Aorta (tissue), 5 donors: ENCODE measurements around the gene CCDC88C. TPM values are rescaled to one million over a fixed set of nuclear protein-coding genes. Genes with fewer than 3 reads are reported as not detected.
"Not testable (repeated sequence)": the region's sequence is repeated elsewhere in the genome, so short reads cannot be mapped to it uniquely, and the experiment has no call there.

ENCODE experiments used
- ATAC-seq: fragments of 200-7000 bp; cut with Tn5 transposase; one replicate; pipeline ENCODE4 v1.9.1; 2022; ENCODE audit warnings: moderate library complexity; ENCODE audit not compliant: low FRiP score
- DNase-seq, 2 donors: peaks; one replicate each; pipeline ENCODE4 v3.0.0-alpha.2; 2020
- H3K27ac ChIP-seq, 2 donors: one replicate each; pipeline ENCODE4 v1.5.1; 2013; ENCODE audit warnings: low read length in 2 of 2, mild to moderate bottlenecking in 2 of 2, moderate library complexity in 2 of 2, control low read depth in 1 of 2, inconsistent platforms in 1 of 2, low read depth in 1 of 2
- H3K27me3 ChIP-seq, 2 donors: one replicate each; pipeline ENCODE4 v1.6.1; 2013; ENCODE audit warnings: control low read depth in 1 of 2, low read length in 1 of 2, mild to moderate bottlenecking in 1 of 2, moderate library complexity in 1 of 2; ENCODE audit not compliant: insufficient read depth in 2 of 2, control insufficient read depth in 1 of 2
- H3K36me3 ChIP-seq, 2 donors: one replicate each; pipeline ENCODE4 v1.6.1; 2013; ENCODE audit warnings: control low read depth in 1 of 2, low read length in 1 of 2, mild to moderate bottlenecking in 1 of 2; ENCODE audit not compliant: insufficient read depth in 2 of 2, control insufficient read depth in 1 of 2
- H3K4me1 ChIP-seq, 2 donors: one replicate each; pipeline ENCODE4 v1.6.1; 2013; ENCODE audit warnings: low read length in 2 of 2, control low read depth in 1 of 2, mild to moderate bottlenecking in 1 of 2, moderate library complexity in 1 of 2; ENCODE audit not compliant: insufficient read depth in 2 of 2, control insufficient read depth in 1 of 2
- H3K4me3 ChIP-seq, 2 donors: one replicate each; pipeline ENCODE4 v1.5.1; 2013; ENCODE audit warnings: low read length in 2 of 2, control low read depth in 1 of 2, mild to moderate bottlenecking in 1 of 2
- H3K9me3 ChIP-seq: one replicate; pipeline ENCODE4 v1.6.1; 2013; ENCODE audit warnings: mild to moderate bottlenecking, low read length; ENCODE audit not compliant: control insufficient read depth
- WGBS, 2 donors: extraction: QIAGEN DNeasy Blood & Tissue Kit; methylation state at CpG; one replicate each; pipeline ENCODE4 v1.1.7; 2013; 5-methylcytosine and 5-hydroxymethylcytosine counted together
- intact Hi-C, 2 donors: fragments of 100-400 bp; cut with DNase I; formaldehyde crosslinking; loops; one replicate each; pipeline versions ENCODE4 v1.14.2 to v1.15.0; 2022
- polyA plus RNA-seq, 2 donors: library from polyadenylated mRNA; stranded (reverse); fragments of 200-250 nt; gene quantifications; one replicate each; pipeline ENCODE4 v1.2.3, GENCODE V29; 2013
- total RNA-seq, 2 donors: library from RNA; stranded (reverse); fragmentation: NEBNext Ultra II Directional; extraction: Animal tissue kit (Norgen Biotek cat#: 25700); gene quantifications; one replicate each; pipeline ENCODE4 v1.2.1, GENCODE V29; 2021
- donor health status: healthy with polysubstance abuse.
- donor health status: Bipolar disorder and iron deficiency.
- donor health status: DM: no; HTN: no; CAD: no.
- donor health status: DM: no; HTN: no; CAD: no.
- donor health status: DM: yes; HTN: yes; CAD: no.

The CCDC88C gene
- total and polyA plus RNA-seq, 4 donors: 0.33 to 18.4 (median 6.1) TPM

- 49 to 51% methylated on average over 20 of the region's 20 CpGs for WGBS, 2 donors
- Histone ChIP-seq H3K27me3 (no peaks in the 10 kb centered on the region), H3K9me3 (no peaks in the 10 kb centered on the region), H3K27ac (no peak overlapping the region), H3K4me3 (peak overlapping the region; percentile 48 to 85), H3K4me1 (no peaks in the 10 kb centered on the region), H3K36me3 (no peaks in the 10 kb centered on the region)
- no peak for DNase-seq
- intact Hi-C loops: no loop called here
- ATAC-seq: no peak
These were observed 163.8 kb downstream of the CCDC88C start for GRCh38 chr14:91253795-91254323.

GRCh38 chr14:91252871-91253794 lies 164.5 kb downstream of the CCDC88C start:
- H3K27ac ChIP-seq: no peak overlapping the region
- DNase-seq (peak in 1 of 2 donors; percentile 81), ATAC-seq (peak; percentile 22)
- H3K36me3 ChIP-seq: no peaks in the 10 kb centered on the region
- H3K4me1 ChIP-seq: no peaks in the 10 kb centered on the region
- intact Hi-C loops: no loop called here
- no peaks in the 10 kb centered on the region for H3K9me3 ChIP-seq
- 4 to 6% methylated on average over 54 to 95 of the region's 95 CpGs for WGBS, 2 donors
- peak overlapping the region; percentile 48 to 85 for H3K4me3 ChIP-seq
- H3K27me3 ChIP-seq: no peaks in the 10 kb centered on the region

GRCh38 chr14:91250912-91251311 lies 166.7 kb downstream of the CCDC88C start:
- Histone ChIP-seq H3K27ac (no peak overlapping the region), H3K27me3 (no peaks in the 10 kb centered on the region), H3K4me3 (no peak overlapping the region), H3K36me3 (no peaks in the 10 kb centered on the region), H3K4me1 (no peaks in the 10 kb centered on the region), H3K9me3 (no peaks in the 10 kb centered on the region)
- DNase-seq (no peak), ATAC-seq (no peak)
- 62 to 71% methylated on average over 5 of the region's 5 CpGs for WGBS, 2 donors
- intact Hi-C loops: no loop called here

GRCh38 chr14:91249841-91250616 lies 167.6 kb downstream of the CCDC88C start:
- 85 to 86% methylated on average over 10 of the region's 10 CpGs for WGBS, 2 donors
- Histone ChIP-seq H3K36me3 (no peaks in the 10 kb centered on the region), H3K27ac (no peak overlapping the region), H3K27me3 (no peaks in the 10 kb centered on the region), H3K9me3 (no peaks in the 10 kb centered on the region), H3K4me3 (no peak overlapping the region), H3K4me1 (no peaks in the 10 kb centered on the region)
- no peak for ATAC-seq
- no peak for DNase-seq
- intact Hi-C loops: no loop called here

GRCh38 chr14:91246051-91246852 lies 171.4 kb downstream of the CCDC88C start:
- intact Hi-C loops: no loop called here
- no peaks in the 10 kb centered on the region for H3K9me3 ChIP-seq
- H3K4me3 ChIP-seq: no peak overlapping the region
- H3K4me1 ChIP-seq: no peaks in the 10 kb centered on the region
- no peak for ATAC-seq
- WGBS, 2 donors: 96% methylated on average over 15 of the region's 15 CpGs
- H3K27ac ChIP-seq: no peak overlapping the region
- DNase-seq: no peak
- H3K36me3 ChIP-seq: no peaks in the 10 kb centered on the region
- no peaks in the 10 kb centered on the region for H3K27me3 ChIP-seq

GRCh38 chr14:91245616-91246015 lies 172.0 kb downstream of the CCDC88C start:
- H3K36me3 ChIP-seq, H3K4me1 ChIP-seq, H3K9me3 ChIP-seq, intact Hi-C loops, H3K27me3 ChIP-seq, H3K4me3 ChIP-seq, DNase-seq, ATAC-seq, H3K27ac ChIP-seq: not testable (repeated sequence)
- 98 to 99% methylated on average over 8 of the region's 8 CpGs for WGBS, 2 donors

- no peaks in the 10 kb centered on the region for H3K9me3 ChIP-seq
- no peak for DNase-seq
- no peaks in the 10 kb centered on the region for H3K36me3 ChIP-seq
- no peaks in the 10 kb centered on the region for H3K4me1 ChIP-seq
- H3K27me3 ChIP-seq: no peaks in the 10 kb centered on the region
- peak; percentile 11 for ATAC-seq
- no peak overlapping the region for H3K4me3 ChIP-seq
- intact Hi-C loops: no loop called here
- WGBS, 2 donors: 83 to 85% methylated on average over 9 of the region's 9 CpGs
- no peak overlapping the region for H3K27ac ChIP-seq
These were observed 172.6 kb downstream of the CCDC88C start for GRCh38 chr14:91245029-91245428.

GRCh38 chr14:91244501-91244901 lies 173.1 kb downstream of the CCDC88C start, which contains the start of gene GPR68:
TSS of gene GPR68 (minus strand) at chr14:91244704. CDS start at chr14:91235050, 9,654 bp downstream.
- H3K36me3 ChIP-seq: no peaks in the 10 kb centered on the region
- H3K4me1 ChIP-seq: no peaks in the 10 kb centered on the region
- 4 to 8% methylated on average over 12 of the region's 12 CpGs for WGBS, 2 donors
- no peak within 1 kb of the TSS for H3K4me3 ChIP-seq
- intact Hi-C loops: no loop called here
- DNase-seq (peak; percentile 74 to 79), ATAC-seq (peak; percentile 69)
- no peak within 1 kb of the TSS for H3K27ac ChIP-seq
- peaks cover under 1% of the 10 kb centered on the region for H3K9me3 ChIP-seq
- no peaks in the 10 kb centered on the region for H3K27me3 ChIP-seq
